HG02642 (cell line): ENCODE measurements around the gene DAPL1.
A peak's percentile ranks its signal among the peaks of the same experiment; 100 is the strongest.

Experiments
- ATAC-seq: cut with Tn5 transposase; IDR thresholded peaks from one replicate; pipeline ENCODE4 v1.9.1; 2021; ENCODE audit warnings: mild to moderate bottlenecking; ENCODE audit not compliant: unreplicated experiment, poor library complexity

DAPL1 gene, protein sequence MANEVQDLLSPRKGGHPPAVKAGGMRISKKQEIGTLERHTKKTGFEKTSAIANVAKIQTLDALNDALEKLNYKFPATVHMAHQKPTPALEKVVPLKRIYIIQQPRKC

DNA sequence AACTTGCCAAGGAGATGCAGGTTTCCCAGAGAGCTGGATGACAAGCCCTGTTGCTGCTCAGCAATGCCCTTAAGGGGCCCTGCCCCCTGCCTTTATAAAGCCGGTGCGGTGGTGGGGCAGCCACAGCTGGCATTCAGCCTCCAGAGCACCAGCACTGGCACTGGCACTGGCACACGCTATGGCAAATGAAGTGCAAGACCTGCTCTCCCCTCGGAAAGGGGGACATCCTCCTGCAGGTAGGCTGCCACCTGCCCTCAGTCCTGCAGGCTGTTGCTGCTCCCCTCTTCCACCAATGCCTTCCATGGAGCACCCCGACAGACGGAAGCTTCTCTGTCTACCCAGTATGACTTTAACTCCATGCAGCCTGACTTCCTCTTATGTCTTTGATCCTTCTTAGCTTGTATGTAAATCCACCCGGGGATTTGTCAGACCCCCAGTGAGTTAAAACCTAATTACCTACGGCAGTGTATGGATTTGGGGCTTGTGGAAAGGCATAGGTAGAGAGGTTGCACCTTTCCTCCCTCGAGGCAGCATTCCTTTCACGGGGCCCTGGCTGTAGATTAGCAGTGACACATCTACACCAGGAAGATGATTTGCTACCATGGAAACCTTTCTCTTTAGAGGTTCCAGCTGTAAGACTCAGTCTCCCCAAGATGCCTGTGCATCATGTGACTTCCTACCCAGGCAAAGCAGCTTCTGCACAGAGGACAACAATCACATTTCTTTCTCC lies at the start of gene DAPL1:
DAPL1 (plus strand) TSS at position 123 of the 730 bp plus-strand sequence; CDS start at position 179, 56 bp downstream.
- no peak for ATAC-seq

DNA sequence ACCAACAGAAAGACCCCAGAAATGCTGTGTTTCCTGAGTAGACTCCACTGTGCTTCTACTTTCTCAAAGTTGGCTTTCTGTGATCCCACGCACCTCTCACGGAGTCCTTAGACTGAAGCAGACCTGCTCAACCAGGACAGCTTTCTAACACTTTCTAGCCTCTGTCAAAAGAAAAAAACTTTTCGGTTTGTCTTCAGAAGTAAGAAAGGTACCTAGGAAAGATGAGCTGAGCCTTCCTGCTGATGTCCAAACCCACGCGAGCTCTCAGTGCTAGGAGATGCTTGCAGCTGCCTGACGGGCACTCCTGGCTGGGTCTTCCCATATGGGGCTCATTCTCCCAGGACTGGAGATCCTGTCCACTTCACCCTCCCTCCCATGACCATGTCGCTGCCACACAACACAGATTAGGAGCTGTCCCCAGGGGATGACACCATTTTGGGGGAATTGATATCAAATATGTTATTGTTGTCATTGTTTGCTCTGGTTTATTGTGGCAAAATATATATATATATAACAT lies 49.2 kb upstream of the DAPL1 start:
- no peak for ATAC-seq

DNA sequence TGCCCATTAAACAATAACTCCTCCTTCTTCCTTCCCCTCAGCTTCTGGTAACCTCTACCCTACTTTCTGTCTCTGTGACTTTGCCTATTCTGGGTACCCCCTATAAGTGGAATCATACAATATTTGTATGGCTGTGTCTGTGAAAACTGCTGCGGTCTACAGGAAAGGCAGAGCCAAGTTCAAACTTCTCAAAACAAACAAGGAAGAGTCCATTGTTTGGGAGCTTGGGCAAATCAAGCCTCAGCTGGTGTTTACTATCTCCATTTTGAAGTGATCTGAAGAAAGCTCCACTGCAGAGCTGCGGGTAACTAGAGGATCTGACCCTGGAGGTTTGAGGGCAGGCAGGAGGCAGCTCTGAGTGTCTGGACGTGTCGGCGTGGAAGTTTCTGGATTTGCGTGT lies 48.6 kb upstream of the DAPL1 start:
- ATAC-seq, result no peak

DNA sequence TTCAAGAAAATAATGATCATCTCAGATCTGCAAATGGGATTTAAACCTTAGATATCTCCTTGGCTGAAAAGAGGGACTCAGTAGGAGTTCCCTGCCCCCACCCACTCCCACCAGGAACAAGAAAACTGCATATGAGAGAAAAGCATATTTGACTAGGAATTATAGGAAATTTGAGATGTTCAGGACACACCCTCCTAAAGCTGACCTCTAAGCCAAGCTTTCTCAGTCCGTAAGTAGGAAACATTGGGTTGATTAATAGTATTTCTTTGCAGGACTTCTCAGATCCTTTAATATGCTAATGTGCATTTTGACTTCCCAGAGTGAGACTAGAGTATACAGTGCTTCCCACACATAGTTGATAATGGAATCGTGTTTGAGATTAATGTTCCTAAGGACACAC lies 47.8 kb upstream of the DAPL1 start:
- ATAC-seq, result no peak

DNA sequence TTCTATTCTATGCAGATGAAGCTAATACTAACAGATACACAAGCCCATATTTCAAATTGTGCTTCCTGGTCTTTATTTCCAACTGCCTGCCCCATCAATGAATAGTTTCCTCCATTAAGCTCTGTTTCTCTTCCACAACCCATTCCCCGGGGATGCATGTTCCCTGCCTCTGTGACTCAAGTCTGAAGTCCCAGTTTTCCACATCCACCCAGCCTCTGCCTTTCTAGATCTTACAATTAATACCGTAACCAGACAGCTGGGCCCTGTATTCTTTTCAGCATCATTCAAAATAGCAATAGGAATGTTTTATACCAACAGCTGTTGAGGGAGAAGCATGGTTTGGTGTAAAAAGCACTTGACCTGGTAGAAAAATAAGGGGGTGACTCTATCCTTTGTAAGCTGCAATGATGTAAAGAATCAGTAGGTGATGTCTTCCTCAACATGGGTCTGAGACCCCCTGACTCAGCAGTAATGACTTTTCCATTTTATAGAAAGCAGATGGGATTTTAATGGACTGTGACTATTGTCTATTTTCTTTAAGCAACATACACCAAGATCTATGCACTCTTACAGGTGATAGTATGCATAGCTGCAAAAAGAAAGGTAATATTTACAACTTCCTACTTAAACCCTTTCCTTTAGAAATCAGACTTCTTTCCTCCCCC lies 46.1 kb upstream of the DAPL1 start:
- ATAC-seq, result no peak

DNA sequence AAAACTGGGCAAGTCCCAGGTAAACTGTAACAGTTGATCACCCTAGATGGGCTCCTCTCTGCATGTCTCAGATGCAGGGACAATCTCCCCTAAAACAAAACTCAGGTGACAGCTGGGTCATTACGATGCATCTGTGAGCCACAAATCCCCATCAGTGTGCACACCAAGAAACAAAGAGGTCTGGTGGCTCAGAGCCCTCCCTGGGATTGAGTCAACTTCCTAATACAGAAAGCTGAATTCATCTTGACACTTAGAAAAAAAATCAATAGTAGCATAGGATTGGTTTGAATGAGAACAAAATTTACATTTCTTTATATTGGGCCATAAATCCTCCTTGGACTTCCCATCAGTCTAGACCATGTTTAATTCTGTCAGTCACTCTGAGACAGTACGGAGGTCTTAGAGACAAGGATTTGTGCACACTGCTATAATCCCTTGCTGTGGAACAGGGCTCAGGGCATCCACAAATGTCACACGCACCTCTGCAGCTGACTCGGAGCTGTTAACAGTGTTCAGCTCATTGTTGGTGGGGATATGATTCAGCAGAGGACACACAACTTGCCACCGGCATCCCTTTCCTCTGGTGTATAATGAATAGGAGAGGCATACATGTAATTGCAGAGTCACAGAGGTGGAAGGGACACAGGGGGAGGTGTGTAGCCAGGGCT lies 44.5 kb upstream of the DAPL1 start:
- no peak for ATAC-seq

DNA sequence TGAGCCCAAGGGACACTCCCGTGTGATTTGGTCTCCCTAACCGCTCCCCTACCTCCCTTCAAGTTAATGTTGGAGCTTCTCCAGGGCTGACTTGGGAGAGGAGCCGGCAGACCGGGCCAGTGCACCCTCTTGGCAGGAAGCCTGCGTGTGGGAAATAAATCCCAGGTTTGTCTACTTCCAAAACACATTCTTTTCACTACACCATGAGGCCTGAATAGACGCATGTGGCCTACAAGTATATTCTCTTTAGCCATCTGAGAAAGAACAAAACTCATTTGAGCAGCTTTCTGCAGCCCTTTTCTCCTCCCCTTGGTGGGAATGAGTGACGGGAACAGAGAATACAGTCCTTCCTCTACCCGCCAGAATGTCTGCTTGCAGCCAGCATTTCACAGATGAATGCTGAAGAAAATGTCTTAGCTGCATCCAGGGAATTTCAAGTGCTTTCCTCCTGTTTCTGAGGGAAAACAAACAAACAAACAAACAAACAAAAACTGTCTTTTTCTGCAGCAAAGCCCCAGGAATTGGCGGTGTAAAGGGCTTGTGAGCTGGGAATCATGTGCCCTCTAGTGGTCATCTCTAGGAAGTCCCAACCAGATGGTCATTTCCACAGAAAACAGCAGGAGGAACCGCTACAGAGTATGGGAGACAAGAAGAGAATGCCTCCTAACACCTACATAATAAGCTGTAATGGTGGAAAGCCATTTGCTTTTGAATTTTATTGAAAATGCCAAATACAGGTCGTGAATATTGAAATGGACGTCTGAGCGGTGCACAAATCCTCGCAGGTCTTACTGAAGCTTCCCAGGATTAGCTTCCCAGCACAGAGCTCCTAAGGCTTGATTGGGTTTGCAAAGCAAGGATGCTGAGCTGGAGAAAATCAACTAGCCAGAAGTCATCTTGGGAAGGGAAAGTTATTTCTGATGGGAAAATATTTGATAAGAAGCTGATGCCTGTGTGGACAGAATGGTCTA lies 41.2 kb upstream of the DAPL1 start:
- ATAC-seq, result peak; percentile 93

DNA sequence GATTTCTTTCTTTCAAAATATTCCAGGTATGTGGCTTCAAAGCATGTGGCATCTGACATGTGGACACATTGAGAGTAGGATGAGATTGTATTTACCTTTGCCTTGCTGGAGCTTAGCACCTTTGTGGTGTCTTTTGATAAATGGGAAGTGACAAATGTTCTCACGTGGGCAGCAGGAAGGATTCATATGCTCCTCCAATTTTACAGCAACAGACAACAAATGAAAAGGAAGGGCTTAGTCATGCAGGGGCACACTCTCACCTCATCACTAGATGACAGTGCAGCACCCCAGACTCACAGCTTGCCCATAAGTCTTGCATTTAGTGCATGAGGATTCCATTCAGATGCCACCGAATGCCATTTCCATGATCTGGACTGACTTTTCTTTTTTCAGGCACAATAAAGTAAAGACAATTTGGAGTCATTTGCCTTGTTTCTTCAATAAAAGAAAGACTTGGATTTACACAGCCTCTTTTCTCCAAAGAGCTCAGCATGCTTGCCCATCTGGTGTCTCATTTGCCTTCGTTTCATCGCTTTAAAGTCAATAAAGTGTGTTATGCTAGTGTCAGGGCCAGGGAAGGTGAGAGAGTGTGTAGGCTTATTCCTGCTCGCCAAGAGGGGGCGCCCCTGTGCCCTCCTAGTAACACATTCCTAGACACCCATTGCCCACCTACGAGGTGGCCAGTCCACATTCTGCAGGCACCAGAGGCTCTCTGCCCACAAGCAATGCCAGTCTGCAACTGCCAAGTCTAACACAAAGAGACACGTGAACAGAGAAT lies 39.6 kb upstream of the DAPL1 start:
- ATAC-seq, result no peak

DNA sequence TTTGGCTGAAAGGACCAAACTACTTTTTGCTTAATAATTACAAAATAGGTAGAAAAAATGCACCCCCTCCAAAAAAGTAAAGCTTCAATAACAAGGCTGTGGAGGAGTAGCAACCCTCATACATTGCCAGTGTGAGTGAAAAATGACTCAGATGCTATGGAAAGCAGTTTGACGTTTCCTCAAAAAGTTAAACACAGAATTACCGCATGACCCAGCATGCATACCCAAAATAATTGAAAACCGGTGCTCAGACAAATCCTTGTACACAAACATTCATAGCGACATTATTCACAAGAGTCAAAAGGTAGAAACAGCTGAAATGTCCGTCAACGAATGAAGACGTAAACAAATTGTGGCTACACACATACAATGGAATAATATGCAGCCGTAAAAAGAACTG lies 38.8 kb upstream of the DAPL1 start:
- no peak for ATAC-seq

DNA sequence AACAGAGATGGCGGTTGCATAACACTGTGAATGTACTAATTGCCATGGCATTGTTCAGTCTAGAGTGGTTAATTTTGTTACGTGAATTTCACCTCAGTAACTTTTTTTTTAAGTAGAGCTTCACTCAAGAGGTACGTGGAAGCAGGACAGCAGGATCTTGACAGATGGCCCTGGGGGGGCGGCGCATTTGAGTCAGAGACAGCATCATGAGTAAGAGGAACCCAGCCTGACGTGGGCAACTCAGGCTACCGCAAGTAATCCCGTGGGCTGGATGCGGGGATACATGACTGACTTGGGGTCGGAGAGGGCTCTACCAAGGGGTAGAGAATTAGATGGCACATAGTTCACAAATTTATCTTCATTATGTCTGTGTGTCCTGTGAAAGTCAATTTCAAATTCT lies 38.1 kb upstream of the DAPL1 start:
- no peak for ATAC-seq

DNA sequence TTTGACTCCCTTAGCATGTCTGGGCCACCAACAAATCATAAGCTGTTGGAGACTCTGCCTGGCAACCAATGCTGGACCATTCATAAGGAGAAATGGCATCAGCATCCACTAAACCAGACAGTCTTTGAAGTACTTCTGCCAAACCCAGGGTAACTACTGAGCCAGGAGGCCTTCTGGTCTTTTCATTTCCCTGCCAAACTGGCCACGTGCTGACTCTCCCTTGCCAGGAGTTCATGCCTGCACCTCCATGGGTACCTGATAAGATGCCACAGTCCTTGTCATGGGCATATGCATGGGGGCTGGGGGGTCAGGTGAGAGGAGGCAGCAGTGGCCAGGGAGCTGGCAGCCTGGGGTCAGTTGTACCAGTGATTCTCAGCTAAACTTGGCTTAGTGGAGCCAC lies 34.2 kb upstream of the DAPL1 start:
- no peak for ATAC-seq

DNA sequence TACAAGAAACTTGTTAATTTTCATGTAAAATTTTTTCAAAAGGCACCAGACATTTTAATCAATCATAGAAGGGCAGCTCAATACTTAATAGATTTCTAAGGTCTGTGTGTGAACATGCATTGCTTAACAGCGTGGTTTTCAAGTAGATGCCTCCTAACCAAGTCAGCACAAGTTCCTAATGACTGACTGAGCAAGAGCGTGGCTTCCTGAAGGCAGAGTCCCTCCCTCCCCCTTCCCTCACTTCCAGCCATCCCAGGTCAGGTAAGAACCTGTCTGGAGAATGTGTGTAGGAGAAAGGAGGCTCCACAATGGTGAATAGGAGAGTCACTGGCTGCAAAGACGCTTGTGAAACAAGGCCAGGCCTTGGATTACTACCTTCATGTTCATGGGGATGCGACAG lies 33.5 kb upstream of the DAPL1 start:
- no peak for ATAC-seq

DNA sequence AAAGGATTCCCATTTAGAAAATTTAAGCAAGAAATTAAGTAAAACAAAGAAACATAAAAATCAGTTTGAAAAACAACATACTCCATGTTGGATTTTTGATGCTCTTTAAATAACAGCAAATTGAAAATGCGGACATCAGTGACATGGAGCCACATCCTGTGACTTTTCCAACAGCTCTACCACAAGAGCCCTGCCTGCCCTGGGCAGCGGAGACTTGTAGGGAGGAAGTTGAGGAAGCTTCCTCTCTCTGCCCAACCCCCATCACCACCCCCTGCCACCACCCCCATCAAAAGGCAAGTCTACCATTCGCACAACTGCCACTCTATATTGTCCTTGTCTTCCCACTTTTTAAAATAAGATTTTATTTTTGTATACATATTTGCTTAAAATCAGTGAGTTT lies 32.8 kb upstream of the DAPL1 start:
- no peak for ATAC-seq

DNA sequence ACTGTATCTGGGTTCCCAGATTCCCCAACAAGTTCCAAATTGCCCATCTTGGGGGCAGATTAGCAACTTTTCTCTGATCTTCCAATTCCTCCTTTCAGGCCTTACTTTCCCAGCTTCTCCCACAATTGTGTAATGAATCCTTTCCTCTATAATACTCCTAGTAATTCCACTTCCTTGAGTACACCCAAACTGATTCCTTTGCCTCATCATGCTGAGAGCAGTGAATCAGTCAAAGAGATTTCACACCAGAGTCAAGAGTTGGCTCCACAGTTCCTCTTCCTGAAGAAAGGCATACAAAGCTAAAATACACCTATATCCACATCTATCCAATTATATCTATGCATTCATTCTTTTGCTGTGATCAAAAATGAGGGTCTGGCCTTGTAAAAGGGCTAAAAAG lies 28.6 kb upstream of the DAPL1 start:
- no peak for ATAC-seq

DNA sequence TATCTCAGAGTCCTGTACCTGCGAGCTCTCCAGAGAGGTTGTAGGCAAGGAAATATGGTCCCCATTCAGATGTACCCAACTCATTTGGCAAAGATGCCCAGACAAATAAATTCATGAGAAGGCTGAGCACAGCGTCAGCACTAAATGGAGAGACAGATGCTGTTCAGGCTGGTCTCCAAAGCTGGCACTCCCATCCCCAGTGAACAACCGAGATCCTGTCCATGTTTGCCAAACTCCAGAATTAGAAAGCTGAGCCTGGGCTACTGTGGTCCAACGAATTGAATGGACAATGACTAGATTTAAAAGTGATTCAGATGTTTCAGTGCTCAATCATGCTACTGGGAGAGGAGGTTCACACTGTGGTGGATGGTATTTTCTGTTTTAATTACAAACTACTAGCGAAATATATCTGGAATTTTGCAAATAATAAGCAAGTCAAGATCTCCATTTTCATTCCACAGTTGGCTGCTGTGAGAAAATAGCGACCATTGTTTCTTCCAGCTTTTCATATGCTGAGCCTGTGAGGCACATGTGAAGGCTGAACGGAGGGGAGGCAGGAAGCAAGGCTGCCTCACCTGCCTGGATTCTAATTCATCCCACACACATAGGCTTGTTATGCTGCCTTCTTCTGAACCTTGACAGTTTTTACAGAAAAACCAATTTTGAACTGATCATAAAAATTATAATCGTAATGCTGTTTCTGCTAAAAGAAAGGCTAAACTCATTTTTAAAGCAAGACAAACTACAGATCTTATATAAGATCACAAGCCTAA lies 22.6 kb upstream of the DAPL1 start:
- ATAC-seq, result no peak

DNA sequence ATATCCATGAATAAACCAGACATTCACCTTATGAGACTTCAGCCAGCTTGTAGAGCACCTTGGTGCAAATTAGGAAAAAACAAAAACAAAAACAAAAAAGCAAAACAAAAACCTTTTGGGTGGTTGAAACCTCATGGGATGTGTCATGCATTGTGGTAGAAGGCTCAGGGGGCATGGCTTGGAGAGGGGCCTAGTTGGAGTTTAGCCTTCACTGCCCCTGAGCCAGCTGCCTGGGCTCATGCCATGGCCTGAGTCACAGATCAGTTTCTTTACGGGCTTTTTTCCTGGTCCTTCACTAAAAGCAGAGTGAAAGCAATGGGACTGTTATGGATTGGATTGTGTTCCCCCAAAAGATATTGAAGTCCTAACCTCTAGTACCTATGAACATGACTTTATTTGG lies 22.0 kb upstream of the DAPL1 start:
- ATAC-seq, result no peak

DNA sequence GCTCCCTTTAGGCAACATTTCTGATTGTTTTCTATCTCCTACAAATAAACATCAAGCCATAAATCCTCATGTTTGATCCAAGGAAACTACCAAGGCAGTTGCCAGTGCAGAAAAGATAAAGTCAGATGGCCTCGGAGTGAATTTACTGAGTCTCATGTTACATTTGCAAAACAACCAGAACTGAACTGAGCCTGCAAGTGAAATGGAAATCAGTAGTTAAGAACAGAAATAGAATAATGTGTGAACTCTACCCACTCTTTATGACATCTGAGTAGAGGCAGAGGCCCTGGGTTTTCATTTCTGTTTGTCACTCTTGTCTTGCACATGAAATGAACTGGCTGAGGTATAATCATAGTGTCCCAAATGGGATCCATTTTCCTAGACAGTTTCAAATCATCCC lies 20.4 kb upstream of the DAPL1 start:
- no peak for ATAC-seq

DNA sequence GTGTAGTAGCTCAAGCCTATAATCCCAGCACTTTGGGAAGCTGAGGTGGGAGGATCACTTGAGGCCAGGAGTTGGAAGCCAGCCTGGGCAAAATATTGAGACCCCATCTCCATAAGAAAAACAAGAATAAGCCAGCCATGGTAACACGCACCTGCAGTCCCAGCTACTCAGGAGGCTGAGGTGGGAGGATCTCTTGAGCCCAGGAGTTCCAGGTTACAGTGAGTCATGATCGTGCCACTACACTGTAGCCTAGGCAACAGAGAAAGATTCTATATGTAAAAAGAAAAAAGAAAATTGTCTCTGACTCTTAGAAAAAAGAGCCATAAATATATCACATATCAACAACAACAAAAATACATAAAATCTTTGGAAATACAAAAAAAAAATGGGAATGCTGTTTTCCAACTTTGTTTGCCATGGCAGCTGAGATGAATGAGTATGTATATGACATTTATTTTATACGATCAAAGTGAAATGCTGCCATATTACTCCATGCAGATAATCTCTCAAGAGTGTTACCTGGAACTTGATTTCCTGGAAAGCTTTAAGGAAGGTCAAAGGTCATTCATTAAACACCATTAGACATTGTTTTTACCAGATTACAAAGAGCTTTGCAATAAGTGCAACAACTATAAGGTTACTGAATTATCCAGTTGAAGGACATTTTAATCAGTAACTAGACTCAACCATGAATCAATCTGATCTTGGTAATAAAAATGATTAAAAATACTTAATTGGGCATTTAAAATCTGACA lies 19.7 kb upstream of the DAPL1 start:
- no peak for ATAC-seq
